Measurements from ENCODE around the gene TP73.
A peak's percentile ranks its signal among the peaks of the same experiment; 100 is the strongest.

Gene TP73

GRCh38 chr1:3725366-3725765 lies 73.0 kb downstream of the TP73 start:
- no peaks in the 10 kb centered on the region for H3K4me1 ChIP-seq (ENCODE audit: control insufficient read depth, insufficient read depth, low read length)
- H3K27me3 ChIP-seq (ENCODE audit: control insufficient read depth, insufficient read depth, low read length): no peaks in the 10 kb centered on the region
- H3K36me3 ChIP-seq (ENCODE audit: control insufficient read depth, insufficient read depth, low read length): no peaks in the 10 kb centered on the region
- no peak overlapping the region for H3K9ac ChIP-seq (ENCODE audit: low read depth, low read length)
- H3K4me3 ChIP-seq (ENCODE audit: low read depth, low read length): no peak overlapping the region
- no peaks in the 10 kb centered on the region for H3K9me3 ChIP-seq (ENCODE audit: control insufficient read depth, insufficient read depth, low read length)

GRCh38 chr1:3727042-3727824 lies 74.9 kb downstream of the TP73 start:
- H3K4me1 ChIP-seq (ENCODE audit: control insufficient read depth, insufficient read depth, low read length): no peaks in the 10 kb centered on the region

GRCh38 chr1:3727825-3728776 lies 75.8 kb downstream of the TP73 start:
- Histone ChIP-seq H3K27me3 (ENCODE audit: control insufficient read depth, insufficient read depth, low read length) (no peaks in the 10 kb centered on the region), H3K4me3 (ENCODE audit: low read depth, low read length) (no peak overlapping the region), H3K9ac (ENCODE audit: low read depth, low read length) (no peak overlapping the region), H3K36me3 (ENCODE audit: control insufficient read depth, insufficient read depth, low read length) (no peaks in the 10 kb centered on the region), H3K4me1 (ENCODE audit: control insufficient read depth, insufficient read depth, low read length) (no peaks in the 10 kb centered on the region), H3K9me3 (ENCODE audit: control insufficient read depth, insufficient read depth, low read length) (no peaks in the 10 kb centered on the region)

More at GRCh38 chr1:3727042-3727824, 74.9 kb downstream of the TP73 start:
- no peaks in the 10 kb centered on the region for H3K9me3 ChIP-seq (ENCODE audit: control insufficient read depth, insufficient read depth, low read length)
- H3K36me3 ChIP-seq (ENCODE audit: control insufficient read depth, insufficient read depth, low read length): no peaks in the 10 kb centered on the region
- no peak overlapping the region for H3K4me3 ChIP-seq (ENCODE audit: low read depth, low read length)
- no peaks in the 10 kb centered on the region for H3K27me3 ChIP-seq (ENCODE audit: control insufficient read depth, insufficient read depth, low read length)
- no peak overlapping the region for H3K9ac ChIP-seq (ENCODE audit: low read depth, low read length)

GRCh38 chr1:3729594-3730542 lies 77.6 kb downstream of the TP73 start:
- Histone ChIP-seq H3K36me3 (ENCODE audit: control insufficient read depth, insufficient read depth, low read length) (peaks cover 4% of the 10 kb centered on the region), H3K4me3 (ENCODE audit: low read depth, low read length) (no peak overlapping the region)

GRCh38 chr1:3730543-3731247 lies 78.4 kb downstream of the TP73 start:
- Histone ChIP-seq H3K9me3 (ENCODE audit: control insufficient read depth, insufficient read depth, low read length) (no peaks in the 10 kb centered on the region), H3K4me1 (ENCODE audit: control insufficient read depth, insufficient read depth, low read length) (no peaks in the 10 kb centered on the region), H3K36me3 (ENCODE audit: control insufficient read depth, insufficient read depth, low read length) (peaks cover 9% of the 10 kb centered on the region), H3K9ac (ENCODE audit: low read depth, low read length) (no peak overlapping the region), H3K4me3 (ENCODE audit: low read depth, low read length) (no peak overlapping the region), H3K27me3 (ENCODE audit: control insufficient read depth, insufficient read depth, low read length) (no peaks in the 10 kb centered on the region)

More at GRCh38 chr1:3729594-3730542, 77.6 kb downstream of the TP73 start:
- no peaks in the 10 kb centered on the region for H3K9me3 ChIP-seq (ENCODE audit: control insufficient read depth, insufficient read depth, low read length)
- no peaks in the 10 kb centered on the region for H3K4me1 ChIP-seq (ENCODE audit: control insufficient read depth, insufficient read depth, low read length)
- H3K9ac ChIP-seq (ENCODE audit: low read depth, low read length): no peak overlapping the region
- H3K27me3 ChIP-seq (ENCODE audit: control insufficient read depth, insufficient read depth, low read length): no peaks in the 10 kb centered on the region

- Histone ChIP-seq H3K9me3 (ENCODE audit: control insufficient read depth, insufficient read depth, low read length) (no peaks in the 10 kb centered on the region), H3K4me3 (ENCODE audit: low read depth, low read length) (no peak overlapping the region), H3K4me1 (ENCODE audit: control insufficient read depth, insufficient read depth, low read length) (no peaks in the 10 kb centered on the region), H3K9ac (ENCODE audit: low read depth, low read length) (no peak overlapping the region), H3K27me3 (ENCODE audit: control insufficient read depth, insufficient read depth, low read length) (no peaks in the 10 kb centered on the region), H3K36me3 (ENCODE audit: control insufficient read depth, insufficient read depth, low read length) (peaks cover 11% of the 10 kb centered on the region)
These were observed 79.5 kb downstream of the TP73 start for GRCh38 chr1:3731583-3732433.

- Histone ChIP-seq H3K4me3 (ENCODE audit: low read depth, low read length) (no peak overlapping the region), H3K4me1 (ENCODE audit: control insufficient read depth, insufficient read depth, low read length) (no peaks in the 10 kb centered on the region), H3K36me3 (ENCODE audit: control insufficient read depth, insufficient read depth, low read length) (peaks cover 16% of the 10 kb centered on the region), H3K27me3 (ENCODE audit: control insufficient read depth, insufficient read depth, low read length) (no peaks in the 10 kb centered on the region), H3K9me3 (ENCODE audit: control insufficient read depth, insufficient read depth, low read length) (no peaks in the 10 kb centered on the region), H3K9ac (ENCODE audit: low read depth, low read length) (peak overlapping the region; percentile 54)
These were observed 80.2 kb downstream of the TP73 start for GRCh38 chr1:3732434-3733093.

GRCh38 chr1:3733094-3733882 lies 81.0 kb downstream of the TP73 start:
- no peaks in the 10 kb centered on the region for H3K4me1 ChIP-seq (ENCODE audit: control insufficient read depth, insufficient read depth, low read length)
- H3K9ac ChIP-seq (ENCODE audit: low read depth, low read length): peak overlapping the region; percentile 54
- peaks cover 23% of the 10 kb centered on the region for H3K36me3 ChIP-seq (ENCODE audit: control insufficient read depth, insufficient read depth, low read length)
- no peaks in the 10 kb centered on the region for H3K27me3 ChIP-seq (ENCODE audit: control insufficient read depth, insufficient read depth, low read length)
- no peak overlapping the region for H3K4me3 ChIP-seq (ENCODE audit: low read depth, low read length)
- H3K9me3 ChIP-seq (ENCODE audit: control insufficient read depth, insufficient read depth, low read length): no peaks in the 10 kb centered on the region

- H3K9ac ChIP-seq (ENCODE audit: low read depth, low read length): no peak overlapping the region
- peaks cover 27% of the 10 kb centered on the region for H3K36me3 ChIP-seq (ENCODE audit: control insufficient read depth, insufficient read depth, low read length)
- no peaks in the 10 kb centered on the region for H3K4me1 ChIP-seq (ENCODE audit: control insufficient read depth, insufficient read depth, low read length)
- H3K27me3 ChIP-seq (ENCODE audit: control insufficient read depth, insufficient read depth, low read length): no peaks in the 10 kb centered on the region
- H3K9me3 ChIP-seq (ENCODE audit: control insufficient read depth, insufficient read depth, low read length): no peaks in the 10 kb centered on the region
- H3K4me3 ChIP-seq (ENCODE audit: low read depth, low read length): no peak overlapping the region
These were observed 81.7 kb downstream of the TP73 start for GRCh38 chr1:3733883-3734589.

Measured in iPS-15b (cell line).